Measurements from ENCODE around the gene DAP. TPM values are rescaled to one million over a fixed set of nuclear protein-coding genes. Genes with fewer than 3 reads are reported as not detected.

DAP gene
- polyA plus RNA-seq, 1 donor (not counting 4 experiments of a cell fraction or from before 2014, with no cell fraction given), result 30.4 TPM

- no peak for TF ChIP-seq EZH2 (IDR thresholded peaks at IDR 0.05; ENCODE audit: low read length)
- TF ChIP-seq CTCF (optimal IDR thresholded peaks at IDR 0.05 in 1 of 3, IDR thresholded peaks at IDR 0.05 in 1 of 3, conservative IDR thresholded peaks at IDR 0.05 in 1 of 3; ENCODE audit: extremely low read depth in 1 of 3, insufficient read depth in 2 of 3, low read length in 3 of 3), result no peak
- H3K79me2 ChIP-seq (ENCODE audit: control insufficient read depth, insufficient read depth, low read length), result peaks cover 20% of the 10 kb centered on the region
- H4K20me1 ChIP-seq (ENCODE audit: control insufficient read depth, extremely low read depth, insufficient read depth, low read length), result no peaks in the 10 kb centered on the region
- peaks cover 0 to 3% of the 10 kb centered on the region in 2 experiments for H3K36me3 ChIP-seq (ENCODE audit: control insufficient read depth in 2 of 2, extremely low read depth in 1 of 2, insufficient read depth in 2 of 2, low read length in 2 of 2)
- H3K4me1 ChIP-seq (ENCODE audit: control insufficient read depth, extremely low read depth, insufficient read depth, low read length), result peaks cover 4% of the 10 kb centered on the region
- H2AFZ ChIP-seq (ENCODE audit: control insufficient read depth, low read length), result no peak overlapping the region
- no peaks in the 10 kb centered on the region for H3K27me3 ChIP-seq (ENCODE audit: control insufficient read depth, extremely low read depth, insufficient read depth, low read length)
- dilution Hi-C loops (cut with MboI; ENCODE audit: extremely low pct_ligation_motif_present, low sequenced_read_pairs), result no loop called here
- no peak overlapping the region for H3K9ac ChIP-seq (ENCODE audit: control insufficient read depth, extremely low read depth, insufficient read depth, low read length)
- H3K4me2 ChIP-seq (ENCODE audit: control insufficient read depth, extremely low read depth, insufficient read depth, low read depth, low read length), result no peak overlapping the region
- H3K27ac ChIP-seq (ENCODE audit: control insufficient read depth, insufficient read depth, low read length), result no peak overlapping the region
- FAIRE-seq (no peak), DNase-seq (ENCODE audit: low read depth, low spot score) (no peak)
- H3K9me1 ChIP-seq (ENCODE audit: control insufficient read depth, extremely low read depth, insufficient read depth, low read length), result no peaks in the 10 kb centered on the region
- no peaks in the 10 kb centered on the region for H3K9me3 ChIP-seq (ENCODE audit: control insufficient read depth, low read depth, low read length)
- H3K4me3 ChIP-seq (ENCODE audit: control insufficient read depth in 2 of 3, extremely low read depth in 1 of 3, insufficient read depth in 2 of 3, low read depth in 1 of 3, low read length in 3 of 3), result no peak overlapping the region
Observed at GRCh38 chr5:10734832-10735523, 26.1 kb downstream of the DAP start.

DNA sequence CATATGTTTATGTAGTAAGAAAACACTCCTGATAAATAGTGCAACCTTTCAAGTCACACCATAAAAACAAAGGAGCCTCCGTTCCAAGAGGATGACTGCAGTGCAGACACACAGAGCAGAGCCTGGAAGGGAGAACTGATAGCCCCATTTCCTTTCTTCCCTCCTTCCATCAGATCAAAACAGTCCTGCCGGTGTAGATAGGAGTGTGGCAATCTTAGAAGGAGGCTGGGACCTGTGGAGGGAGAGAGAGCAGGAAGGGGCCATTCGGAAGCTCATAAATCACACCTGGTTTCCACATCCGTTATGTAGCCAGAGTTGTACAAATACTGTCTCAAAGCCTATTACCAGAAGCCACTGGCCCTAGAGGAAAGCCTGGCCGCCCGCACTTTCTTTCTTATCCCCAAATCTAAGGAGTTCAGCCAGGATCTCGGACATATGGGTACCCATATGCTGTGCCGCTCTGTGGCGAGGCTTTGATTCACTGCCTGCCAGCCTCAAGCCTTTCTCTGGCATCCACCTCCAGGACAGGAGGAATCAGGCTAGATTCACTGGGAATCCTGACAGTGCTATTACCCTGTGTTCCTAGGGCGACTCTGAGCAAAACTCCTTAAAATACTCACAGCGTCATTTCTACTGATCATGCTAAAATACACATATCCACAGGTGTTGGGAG, 26.9 kb downstream of the DAP start:
- Histone ChIP-seq H3K79me2 (ENCODE audit: control insufficient read depth, insufficient read depth, low read length) (peaks cover 20% of the 10 kb centered on the region), H3K36me3 (ENCODE audit: control insufficient read depth in 2 of 2, extremely low read depth in 1 of 2, insufficient read depth in 2 of 2, low read length in 2 of 2) (peaks cover 0 to 3% of the 10 kb centered on the region in 2 experiments), H3K27me3 (ENCODE audit: control insufficient read depth, extremely low read depth, insufficient read depth, low read length) (no peaks in the 10 kb centered on the region), H3K4me1 (ENCODE audit: control insufficient read depth, extremely low read depth, insufficient read depth, low read length) (peaks cover 4% of the 10 kb centered on the region), H3K4me2 (ENCODE audit: control insufficient read depth, extremely low read depth, insufficient read depth, low read depth, low read length) (no peak overlapping the region), H3K9me3 (ENCODE audit: control insufficient read depth, low read depth, low read length) (no peaks in the 10 kb centered on the region), H2AFZ (ENCODE audit: control insufficient read depth, low read length) (no peak overlapping the region), H3K27ac (ENCODE audit: control insufficient read depth, insufficient read depth, low read length) (no peak overlapping the region), H3K9ac (ENCODE audit: control insufficient read depth, extremely low read depth, insufficient read depth, low read length) (no peak overlapping the region), H4K20me1 (ENCODE audit: control insufficient read depth, extremely low read depth, insufficient read depth, low read length) (no peaks in the 10 kb centered on the region), H3K9me1 (ENCODE audit: control insufficient read depth, extremely low read depth, insufficient read depth, low read length) (no peaks in the 10 kb centered on the region), H3K4me3 (ENCODE audit: control insufficient read depth in 2 of 3, extremely low read depth in 1 of 3, insufficient read depth in 2 of 3, low read depth in 1 of 3, low read length in 3 of 3) (no peak overlapping the region)
- no peak for FAIRE-seq
- no peak for TF ChIP-seq CTCF (optimal IDR thresholded peaks at IDR 0.05 in 1 of 3, IDR thresholded peaks at IDR 0.05 in 1 of 3, conservative IDR thresholded peaks at IDR 0.05 in 1 of 3; ENCODE audit: extremely low read depth in 1 of 3, insufficient read depth in 2 of 3, low read length in 3 of 3)
- no peak for TF ChIP-seq EZH2 (IDR thresholded peaks at IDR 0.05; ENCODE audit: low read length)
- DNase-seq (ENCODE audit: low read depth, low spot score), result no peak
- dilution Hi-C loops (cut with MboI; ENCODE audit: extremely low pct_ligation_motif_present, low sequenced_read_pairs), result no loop called here

All from keratinocyte (primary cell).